ENCODE results near the gene DAB2. TPM values are rescaled to one million over a fixed set of nuclear protein-coding genes. Genes with fewer than 3 reads are reported as not detected.

Gene DAB2
- total RNA-seq, 1 experiment from 2014 or later, result 5.5 TPM

DNA sequence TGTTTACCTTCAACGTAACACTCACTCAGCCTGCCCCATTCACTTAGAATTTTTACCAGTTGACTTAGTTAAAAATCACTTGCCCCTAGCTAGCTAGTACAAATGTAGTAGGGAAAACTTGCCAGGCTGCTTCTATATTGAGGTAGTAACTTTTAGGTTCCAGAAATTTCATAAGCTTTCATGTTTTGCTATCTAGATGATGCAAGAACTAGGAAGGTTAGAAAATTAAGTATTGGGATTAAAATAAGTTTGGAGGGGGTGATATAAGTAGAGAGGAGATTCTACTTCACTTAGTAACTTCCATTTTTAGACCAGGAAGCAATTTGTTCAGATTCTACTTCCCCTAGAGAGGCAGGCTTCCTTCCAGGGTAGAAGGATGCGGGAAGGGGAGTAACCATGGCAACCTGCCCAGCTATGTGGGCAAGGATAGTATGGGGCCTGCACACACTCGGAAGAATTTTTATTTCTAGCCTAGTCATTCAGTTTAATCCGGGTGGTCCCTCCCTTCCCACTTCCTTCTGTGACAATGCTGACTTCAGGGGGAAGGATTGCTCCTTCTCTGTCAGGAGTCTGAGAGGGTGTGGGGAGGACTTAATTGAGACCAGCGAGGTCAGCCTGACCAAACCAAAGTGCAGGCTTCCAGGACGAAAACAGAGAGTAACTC, 4.2 kb downstream of the DAB2 start (continued):
- TF ChIP-seq, protein P1, sequence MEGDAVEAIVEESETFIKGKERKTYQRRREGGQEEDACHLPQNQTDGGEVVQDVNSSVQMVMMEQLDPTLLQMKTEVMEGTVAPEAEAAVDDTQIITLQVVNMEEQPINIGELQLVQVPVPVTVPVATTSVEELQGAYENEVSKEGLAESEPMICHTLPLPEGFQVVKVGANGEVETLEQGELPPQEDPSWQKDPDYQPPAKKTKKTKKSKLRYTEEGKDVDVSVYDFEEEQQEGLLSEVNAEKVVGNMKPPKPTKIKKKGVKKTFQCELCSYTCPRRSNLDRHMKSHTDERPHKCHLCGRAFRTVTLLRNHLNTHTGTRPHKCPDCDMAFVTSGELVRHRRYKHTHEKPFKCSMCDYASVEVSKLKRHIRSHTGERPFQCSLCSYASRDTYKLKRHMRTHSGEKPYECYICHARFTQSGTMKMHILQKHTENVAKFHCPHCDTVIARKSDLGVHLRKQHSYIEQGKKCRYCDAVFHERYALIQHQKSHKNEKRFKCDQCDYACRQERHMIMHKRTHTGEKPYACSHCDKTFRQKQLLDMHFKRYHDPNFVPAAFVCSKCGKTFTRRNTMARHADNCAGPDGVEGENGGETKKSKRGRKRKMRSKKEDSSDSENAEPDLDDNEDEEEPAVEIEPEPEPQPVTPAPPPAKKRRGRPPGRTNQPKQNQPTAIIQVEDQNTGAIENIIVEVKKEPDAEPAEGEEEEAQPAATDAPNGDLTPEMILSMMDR (IDR thresholded peaks at IDR 0.05 in 2 of 3, conservative IDR thresholded peaks at IDR 0.05 in 1 of 3; ENCODE audit: borderline replicate concordance in 1 of 3, insufficient read depth in 1 of 3, low read depth in 2 of 3, low read length in 2 of 3), result no peak

DNA sequence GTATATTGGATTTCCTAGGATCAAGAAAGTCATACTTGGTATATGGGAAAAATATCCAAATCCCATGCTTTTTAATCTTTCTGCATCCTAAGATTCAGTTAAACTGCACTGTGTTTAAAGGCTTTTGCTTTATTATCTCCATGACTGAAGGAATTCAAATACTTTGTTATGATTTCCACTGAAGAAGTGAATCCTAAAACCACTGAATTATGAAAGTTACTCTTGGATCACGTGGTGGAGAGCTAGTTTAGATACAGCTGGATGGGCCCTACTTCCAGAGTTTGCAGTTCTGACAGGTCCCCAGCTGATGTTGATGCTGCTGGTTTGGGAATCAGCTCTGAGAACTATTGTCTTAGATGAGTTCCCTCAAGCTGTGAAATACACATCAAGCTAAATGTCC, 5.0 kb downstream of the DAB2 start:
- Histone ChIP-seq H3K9me3 (ENCODE audit: control insufficient read depth in 1 of 2, insufficient read depth in 1 of 2, low read depth in 1 of 2, low read length in 2 of 2) (no peaks in the 10 kb centered on the region), H4K20me1 (ENCODE audit: insufficient read depth) (no peaks in the 10 kb centered on the region), H3K4me2 (ENCODE audit: low read length) (no peak overlapping the region), H3K36me3 (ENCODE audit: control insufficient read depth in 1 of 2, insufficient read depth in 2 of 2, low read length in 2 of 2) (no peaks in the 10 kb centered on the region), H3K27ac (ENCODE audit: low read depth, low read length) (no peak overlapping the region), H3K4me3 (replicated peaks in 1 of 2; ENCODE audit: low read depth in 1 of 2, low read length in 2 of 2) (no peak overlapping the region), H2AFZ (ENCODE audit: low read depth, low read length, poor library complexity, severe bottlenecking) (no peak overlapping the region), H3K9me2 (ENCODE audit: insufficient read depth) (no peaks in the 10 kb centered on the region), H3K27me3 (ENCODE audit: insufficient read depth, low read length) (no peaks in the 10 kb centered on the region), H3K9ac (ENCODE audit: low read length) (no peak overlapping the region), H3K79me2 (ENCODE audit: insufficient read depth, low read length) (no peaks in the 10 kb centered on the region), H3K4me1 (ENCODE audit: control insufficient read depth in 1 of 2, insufficient read depth in 2 of 2, low read length in 2 of 2) (peaks cover 8% of the 10 kb centered on the region in 2 experiments)
- ChIA-PET RAD21 (ENCODE audit: low non-redundant PET in 1 of 2, low total read pairs in 2 of 2, uncharacterized antibody in 2 of 2, unreplicated experiment in 2 of 2) (no interaction called here), CTCF (no interaction called here), POLR2A (no interaction called here)
- DNase-seq (ENCODE audit: low read depth, low spot score), result no peak
- intact Hi-C loops (cut with micrococcal nuclease), result loop anchor here (5.0 kb wide), 1 partner anchor 128 kb away; no protein-coding TSS in a partner anchor
- no TSS peak for BruUV-seq (replicated peaks)
- TF ChIP-seq CBX3 (IDR thresholded peaks at IDR 0.05; ENCODE audit: low read depth) (no peak), ELF1 (IDR thresholded peaks at IDR 0.05; ENCODE audit: borderline replicate concordance, low read depth) (no peak), CEBPB (IDR thresholded peaks at IDR 0.05; ENCODE audit: low read depth) (no peak), FOSL1 (IDR thresholded peaks at IDR 0.05; ENCODE audit: low read depth) (no peak), TCF7L2 (IDR thresholded peaks at IDR 0.05; ENCODE audit: borderline replicate concordance, extremely low read depth, insufficient read depth, insufficient read length) (no peak), ZNF274 (IDR thresholded peaks at IDR 0.05; ENCODE audit: low read depth, low read length) (no peak), ZFX (IDR thresholded peaks at IDR 0.05) (no peak), SP1 (IDR thresholded peaks at IDR 0.05; ENCODE audit: low read depth) (no peak)
- TF ChIP-seq, protein P2, sequence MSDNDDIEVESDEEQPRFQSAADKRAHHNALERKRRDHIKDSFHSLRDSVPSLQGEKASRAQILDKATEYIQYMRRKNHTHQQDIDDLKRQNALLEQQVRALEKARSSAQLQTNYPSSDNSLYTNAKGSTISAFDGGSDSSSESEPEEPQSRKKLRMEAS (IDR thresholded peaks at IDR 0.05), result no peak
- TF ChIP-seq, protein P3, sequence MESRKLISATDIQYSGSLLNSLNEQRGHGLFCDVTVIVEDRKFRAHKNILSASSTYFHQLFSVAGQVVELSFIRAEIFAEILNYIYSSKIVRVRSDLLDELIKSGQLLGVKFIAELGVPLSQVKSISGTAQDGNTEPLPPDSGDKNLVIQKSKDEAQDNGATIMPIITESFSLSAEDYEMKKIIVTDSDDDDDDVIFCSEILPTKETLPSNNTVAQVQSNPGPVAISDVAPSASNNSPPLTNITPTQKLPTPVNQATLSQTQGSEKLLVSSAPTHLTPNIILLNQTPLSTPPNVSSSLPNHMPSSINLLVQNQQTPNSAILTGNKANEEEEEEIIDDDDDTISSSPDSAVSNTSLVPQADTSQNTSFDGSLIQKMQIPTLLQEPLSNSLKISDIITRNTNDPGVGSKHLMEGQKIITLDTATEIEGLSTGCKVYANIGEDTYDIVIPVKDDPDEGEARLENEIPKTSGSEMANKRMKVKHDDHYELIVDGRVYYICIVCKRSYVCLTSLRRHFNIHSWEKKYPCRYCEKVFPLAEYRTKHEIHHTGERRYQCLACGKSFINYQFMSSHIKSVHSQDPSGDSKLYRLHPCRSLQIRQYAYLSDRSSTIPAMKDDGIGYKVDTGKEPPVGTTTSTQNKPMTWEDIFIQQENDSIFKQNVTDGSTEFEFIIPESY (IDR thresholded peaks at IDR 0.05; ENCODE audit: extremely low read depth, insufficient replicate concordance, low read length), result no peak
- no peak for ATAC-seq

All from HCT116 (cell line).